ENCODE results near the gene TSSK3.

GRCh38 chr1:32345289-32345827 lies 17.0 kb upstream of the TSSK3 start:
- TF ChIP-seq CTCF (IDR thresholded peaks at IDR 0.05) (no peak), GTF2I (CRISPR knock-in tag; conservative IDR thresholded peaks at IDR 0.05) (no peak), FOXJ3 (CRISPR knock-in tag; IDR thresholded peaks at IDR 0.05; ENCODE audit: borderline replicate concordance) (no peak), ZNF232 (CRISPR knock-in tag; IDR thresholded peaks at IDR 0.05) (no peak), NFYB (CRISPR knock-in tag; conservative IDR thresholded peaks at IDR 0.05; ENCODE audit: low read depth) (no peak), STAT6 (CRISPR knock-in tag; conservative IDR thresholded peaks at IDR 0.05; ENCODE audit: low read depth) (no peak), ETV6 (CRISPR knock-in tag; IDR thresholded peaks at IDR 0.05) (no peak), AFF4 (CRISPR knock-in tag; IDR thresholded peaks at IDR 0.05; ENCODE audit: borderline replicate concordance) (no peak), CBFB (CRISPR knock-in tag; IDR thresholded peaks at IDR 0.05; ENCODE audit: low read depth) (no peak)
